ENCODE measurements around the gene TOM1.

Gene TOM1

GRCh38 chr22:35369996-35370395 lies 70.3 kb downstream of the TOM1 start:
- DNase-seq (ENCODE audit: low spot score), result no peak

- no peak for DNase-seq (ENCODE audit: low spot score)
These were observed 74.1 kb downstream of the TOM1 start for GRCh38 chr22:35373781-35374180.

GRCh38 chr22:35375031-35375430 lies 75.3 kb downstream of the TOM1 start:
- no peak for DNase-seq (ENCODE audit: low spot score)

- DNase-seq (ENCODE audit: low spot score), result no peak
These were observed 75.8 kb downstream of the TOM1 start for GRCh38 chr22:35375526-35375925.

- DNase-seq (ENCODE audit: low spot score), result peak; percentile 29
These were observed 77.2 kb downstream of the TOM1 start for GRCh38 chr22:35376728-35377472.

GRCh38 chr22:35377735-35378134 lies 78.0 kb downstream of the TOM1 start:
- no peak for DNase-seq (ENCODE audit: low spot score)

GRCh38 chr22:35378621-35379020 lies 78.9 kb downstream of the TOM1 start:
- DNase-seq (ENCODE audit: low spot score), result no peak

GRCh38 chr22:35379146-35379993 lies 79.7 kb downstream of the TOM1 start:
- no peak for DNase-seq (ENCODE audit: low spot score)

- DNase-seq (ENCODE audit: low spot score), result no peak
These were observed 80.3 kb downstream of the TOM1 start for GRCh38 chr22:35380013-35380412.

- peak; percentile 32 for DNase-seq (ENCODE audit: low spot score)
These were observed 81.1 kb downstream of the TOM1 start, which contains the start of gene HMOX1 for GRCh38 chr22:35380537-35381423. Gene HMOX1 (plus strand): TSS chr22:35381096. CDS start chr22:35381174, 78 bp downstream.

GRCh38 chr22:35381424-35382009 lies 81.8 kb downstream of the TOM1 start:
- no peak for DNase-seq (ENCODE audit: low spot score)

GRCh38 chr22:35383679-35384071 lies 84.0 kb downstream of the TOM1 start:
- no peak for DNase-seq (ENCODE audit: low spot score)

GRCh38 chr22:35384527-35384926 lies 84.8 kb downstream of the TOM1 start:
- DNase-seq (ENCODE audit: low spot score), result no peak

GRCh38 chr22:35384975-35385588 lies 85.4 kb downstream of the TOM1 start:
- no peak for DNase-seq (ENCODE audit: low spot score)

- no peak for DNase-seq (ENCODE audit: low spot score)
These were observed 87.1 kb downstream of the TOM1 start for GRCh38 chr22:35386670-35387288.

- DNase-seq (ENCODE audit: low spot score), result no peak
These were observed 91.2 kb downstream of the TOM1 start for GRCh38 chr22:35390933-35391332.

GRCh38 chr22:35392357-35392756 lies 92.7 kb downstream of the TOM1 start:
- no peak for DNase-seq (ENCODE audit: low spot score)

GRCh38 chr22:35393116-35394010 lies 93.7 kb downstream of the TOM1 start:
- DNase-seq (ENCODE audit: low spot score), result no peak

GRCh38 chr22:35394011-35394312 lies 94.3 kb downstream of the TOM1 start:
- DNase-seq (ENCODE audit: low spot score), result no peak
